Calu3 (cell line): Measurements from ENCODE around the gene MYL11. TPM values are rescaled to one million over a fixed set of nuclear protein-coding genes. Genes with fewer than 3 reads are reported as not detected.
A peak's percentile ranks its signal among the peaks of the same experiment; 100 is the strongest.

ENCODE experiments used
- BruUV-seq: library from RNA; stranded (reverse); fragments of 400-500 nt; replicated peaks from 2 replicates; lab custom pipeline; 2021; lab: Mats Ljungman, UMichigan
- CTCF ChIA-PET: fragments of 300-600 bp; sonication (Branson Sonifier 250); formaldehyde crosslinking; loops from one replicate; lab custom pipeline; 2022; ENCODE audit warnings: antibody characterized with exemption; lab: Charles Lee
- DNase-seq: peaks from one replicate; pipeline ENCODE4 v3.0.0; 2022
- H3K27ac Mint-ChIP-seq: one replicate; pipeline ENCODE4 v1.8.0; 2022; ENCODE audit warnings: mixed read lengths; ENCODE audit not compliant: unreplicated experiment
- H3K27me3 Mint-ChIP-seq: one replicate; pipeline ENCODE4 v1.8.0; 2022; ENCODE audit warnings: mixed read lengths; ENCODE audit not compliant: unreplicated experiment
- H3K36me3 Mint-ChIP-seq: one replicate; pipeline ENCODE4 v1.8.0; 2022; ENCODE audit warnings: mild to moderate bottlenecking, moderate library complexity, mixed read lengths; ENCODE audit not compliant: insufficient read depth, unreplicated experiment
- H3K4me1 Mint-ChIP-seq: one replicate; pipeline ENCODE4 v1.8.0; 2022; ENCODE audit warnings: mild to moderate bottlenecking, low read depth, mixed read lengths; ENCODE audit not compliant: unreplicated experiment
- H3K4me3 Mint-ChIP-seq: one replicate; pipeline ENCODE4 v1.8.0; 2022; ENCODE audit warnings: mild to moderate bottlenecking, low read depth, moderate library complexity, mixed read lengths; ENCODE audit not compliant: unreplicated experiment
- H3K9me3 Mint-ChIP-seq: one replicate; pipeline ENCODE4 v1.8.0; 2022; ENCODE audit warnings: low read depth, mixed read lengths; ENCODE audit not compliant: unreplicated experiment
- CTCF ChIP-seq: fragments of 200-600 bp; IDR thresholded peaks from one replicate; pipeline ENCODE4 v1.8.0; 2022; ENCODE audit warnings: antibody characterized with exemption; ENCODE audit not compliant: unreplicated experiment
- intact Hi-C: fragments of 100-400 bp; cut with micrococcal nuclease; formaldehyde crosslinking; loops from one replicate; pipeline ENCODE4 v1.10.0; 2022; ENCODE audit not compliant: unreplicated experiment
- total RNA-seq: library from RNA; stranded (reverse); gene quantifications from 2 replicates; pipeline ENCODE4 v1.2.3, GENCODE V29; 2022

Gene MYL11
- total RNA-seq, 1 experiment from 2014 or later = not detected

GRCh38 chr16:30397056-30397455 lies 22.5 kb downstream of the MYL11 start:
- no peaks in the 10 kb centered on the region for H3K9me3 Mint-ChIP-seq
- H3K36me3 Mint-ChIP-seq = peaks cover 61% of the 10 kb centered on the region
- CTCF ChIA-PET = no interaction called here
- peaks cover 40% of the 10 kb centered on the region for H3K4me1 Mint-ChIP-seq
- intact Hi-C loops = no loop called here
- BruUV-seq = no TSS peak
- DNase-seq = no peak
- no peak overlapping the region for H3K27ac Mint-ChIP-seq
- no peak for TF ChIP-seq CTCF
- no peaks in the 10 kb centered on the region for H3K27me3 Mint-ChIP-seq
- H3K4me3 Mint-ChIP-seq = peak overlapping the region; percentile 79

DNA sequence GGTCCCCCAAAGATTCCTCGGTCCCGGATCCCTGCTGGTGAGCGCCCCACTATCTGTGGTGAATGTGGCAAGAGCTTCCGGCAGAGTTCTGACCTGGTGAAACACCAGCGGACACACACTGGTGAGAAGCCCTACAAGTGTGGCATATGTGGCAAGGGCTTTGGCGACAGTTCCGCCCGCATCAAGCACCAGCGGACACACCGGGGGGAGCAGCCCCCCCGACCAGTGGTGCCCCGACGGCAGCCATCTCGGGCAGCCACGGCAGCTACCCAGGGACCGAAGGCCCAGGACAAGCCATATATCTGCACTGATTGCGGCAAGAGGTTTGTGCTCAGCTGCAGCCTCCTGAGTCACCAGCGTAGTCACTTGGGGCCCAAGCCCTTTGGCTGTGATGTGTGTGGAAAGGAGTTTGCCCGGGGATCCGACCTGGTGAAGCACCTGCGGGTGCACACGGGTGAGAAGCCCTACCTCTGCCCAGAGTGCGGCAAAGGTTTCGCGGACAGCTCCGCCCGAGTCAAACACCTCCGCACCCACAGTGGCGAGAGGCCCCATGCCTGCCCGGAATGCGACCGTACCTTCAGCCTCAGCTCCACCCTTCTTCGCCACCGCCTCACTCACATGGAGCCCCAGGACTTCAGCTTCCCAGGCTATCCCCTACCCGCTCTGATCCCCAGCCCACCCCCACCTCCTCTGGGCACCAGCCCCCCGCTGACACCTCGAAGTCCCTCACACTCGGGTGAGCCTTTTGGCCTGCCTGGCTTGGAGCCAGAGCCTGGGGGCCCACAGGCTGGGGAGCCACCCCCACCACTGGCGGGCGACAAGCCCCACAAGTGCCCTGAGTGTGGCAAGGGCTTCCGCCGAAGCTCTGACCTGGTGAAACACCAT lies 23.4 kb downstream of the MYL11 start:
- intact Hi-C loops = no loop called here
- no peak overlapping the region for H3K4me3 Mint-ChIP-seq
- no peaks in the 10 kb centered on the region for H3K9me3 Mint-ChIP-seq
- DNase-seq = no peak
- no peaks in the 10 kb centered on the region for H3K27me3 Mint-ChIP-seq
- no TSS peak for BruUV-seq
- peaks cover 40% of the 10 kb centered on the region for H3K4me1 Mint-ChIP-seq
- CTCF ChIA-PET = interaction anchor here (0.6 to 1.3 kb wide), 2 partner anchors 11 to 339 kb away, joined by 4 to 5 read pairs; no protein-coding TSS in a partner anchor
- peaks cover 61% of the 10 kb centered on the region for H3K36me3 Mint-ChIP-seq
- TF ChIP-seq CTCF = no peak
- no peak overlapping the region for H3K27ac Mint-ChIP-seq

DNA sequence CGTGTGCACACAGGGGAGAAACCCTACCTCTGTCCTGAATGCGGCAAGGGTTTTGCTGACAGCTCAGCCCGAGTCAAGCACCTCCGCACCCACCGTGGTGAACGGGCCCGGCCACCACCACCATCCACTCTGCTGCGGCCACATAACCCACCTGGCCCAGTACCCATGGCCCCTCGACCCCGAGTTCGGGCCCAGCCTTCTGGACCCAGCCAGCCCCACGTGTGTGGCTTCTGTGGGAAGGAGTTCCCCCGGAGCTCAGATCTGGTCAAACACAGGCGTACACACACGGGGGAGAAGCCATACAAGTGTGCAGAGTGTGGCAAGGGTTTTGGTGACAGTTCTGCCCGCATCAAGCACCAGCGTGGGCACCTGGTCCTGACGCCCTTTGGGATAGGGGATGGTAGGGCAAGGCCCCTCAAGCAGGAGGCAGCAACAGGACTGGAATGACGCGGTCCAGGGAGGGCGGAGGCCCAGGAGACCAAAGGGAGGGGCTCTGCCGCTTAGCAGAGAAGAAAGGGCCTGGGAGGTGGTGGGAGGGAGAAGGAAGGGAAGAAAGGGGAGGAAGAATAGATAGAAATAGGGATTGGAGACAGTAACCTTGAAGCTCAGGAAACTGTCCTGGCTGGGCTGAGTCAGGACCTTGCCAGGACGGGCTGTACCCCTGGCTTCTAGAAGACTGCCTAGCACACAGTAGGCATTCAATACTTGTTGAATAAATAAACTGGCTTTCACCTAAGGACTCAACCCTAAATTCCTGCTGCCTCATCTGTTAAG lies 24.2 kb downstream of the MYL11 start:
- CTCF ChIA-PET = interaction anchor here (1.1 to 1.3 kb wide), 2 partner anchors 11 to 12 kb away, joined by 4 read pairs; no protein-coding TSS in a partner anchor
- H3K27ac Mint-ChIP-seq = no peak overlapping the region
- H3K9me3 Mint-ChIP-seq = no peaks in the 10 kb centered on the region
- intact Hi-C loops = no loop called here
- DNase-seq = no peak
- H3K27me3 Mint-ChIP-seq = no peaks in the 10 kb centered on the region
- peaks cover 61% of the 10 kb centered on the region for H3K36me3 Mint-ChIP-seq
- peaks cover 37% of the 10 kb centered on the region for H3K4me1 Mint-ChIP-seq
- no peak for TF ChIP-seq CTCF
- peak overlapping the region; percentile 18 for H3K4me3 Mint-ChIP-seq
- BruUV-seq = no TSS peak

GRCh38 chr16:30399435-30400186 lies 25.0 kb downstream of the MYL11 start:
- intact Hi-C loops = no loop called here
- no peak for TF ChIP-seq CTCF
- Mint-ChIP-seq H3K4me3 (peak overlapping the region; percentile 77), H3K27ac (peak overlapping the region; percentile 91), H3K27me3 (no peaks in the 10 kb centered on the region), H3K36me3 (peaks cover 57% of the 10 kb centered on the region), H3K4me1 (peaks cover 29% of the 10 kb centered on the region), H3K9me3 (no peaks in the 10 kb centered on the region)
- BruUV-seq = no TSS peak
- no peak for DNase-seq
- CTCF ChIA-PET = interaction anchor here (0.9 to 1.1 kb wide), 2 partner anchors 12 to 173 kb away, joined by 3 to 4 read pairs; no protein-coding TSS in a partner anchor
